HUES64 (cell line): Measurements from ENCODE around the gene ABTB1.

Experiments used
- H3K27ac ChIP-seq: 2 replicates; pipeline ENCODE4 v1.7.0; 2013; ENCODE audit warnings: low read depth, low read length, inconsistent platforms
- H3K27me3 ChIP-seq: 2 replicates; pipeline ENCODE4 v1.6.1; 2013; ENCODE audit warnings: mild to moderate bottlenecking, low read length; ENCODE audit not compliant: insufficient read depth
- H3K36me3 ChIP-seq: 2 replicates; pipeline ENCODE4 v1.6.1; 2013; ENCODE audit warnings: mild to moderate bottlenecking, low read length; ENCODE audit not compliant: insufficient read depth
- H3K4me1 ChIP-seq: 2 replicates; pipeline ENCODE4 v1.6.1; 2013; ENCODE audit warnings: mild to moderate bottlenecking, low read length, moderate library complexity; ENCODE audit not compliant: insufficient read depth
- H3K4me3 ChIP-seq: 2 replicates; pipeline ENCODE4 v1.5.1; 2013; ENCODE audit warnings: mild to moderate bottlenecking, low read length, moderate library complexity
- H3K9ac ChIP-seq: 2 replicates; pipeline ENCODE4 v1.6.1; 2013; ENCODE audit warnings: mild to moderate bottlenecking, low read depth, low read length
- H3K9me3 ChIP-seq: 2 replicates; pipeline ENCODE4 v1.6.1; 2013; ENCODE audit warnings: low read depth, low read length; ENCODE audit not compliant: insufficient read depth
- WGBS: fragments of 150-250, 120-280 bp; methylation state at CpG from one replicate; pipeline ENCODE4 v1.1.7; 2013; ENCODE audit warnings: missing lambda C conversion rate; 5-methylcytosine and 5-hydroxymethylcytosine counted together

Gene ABTB1

DNA sequence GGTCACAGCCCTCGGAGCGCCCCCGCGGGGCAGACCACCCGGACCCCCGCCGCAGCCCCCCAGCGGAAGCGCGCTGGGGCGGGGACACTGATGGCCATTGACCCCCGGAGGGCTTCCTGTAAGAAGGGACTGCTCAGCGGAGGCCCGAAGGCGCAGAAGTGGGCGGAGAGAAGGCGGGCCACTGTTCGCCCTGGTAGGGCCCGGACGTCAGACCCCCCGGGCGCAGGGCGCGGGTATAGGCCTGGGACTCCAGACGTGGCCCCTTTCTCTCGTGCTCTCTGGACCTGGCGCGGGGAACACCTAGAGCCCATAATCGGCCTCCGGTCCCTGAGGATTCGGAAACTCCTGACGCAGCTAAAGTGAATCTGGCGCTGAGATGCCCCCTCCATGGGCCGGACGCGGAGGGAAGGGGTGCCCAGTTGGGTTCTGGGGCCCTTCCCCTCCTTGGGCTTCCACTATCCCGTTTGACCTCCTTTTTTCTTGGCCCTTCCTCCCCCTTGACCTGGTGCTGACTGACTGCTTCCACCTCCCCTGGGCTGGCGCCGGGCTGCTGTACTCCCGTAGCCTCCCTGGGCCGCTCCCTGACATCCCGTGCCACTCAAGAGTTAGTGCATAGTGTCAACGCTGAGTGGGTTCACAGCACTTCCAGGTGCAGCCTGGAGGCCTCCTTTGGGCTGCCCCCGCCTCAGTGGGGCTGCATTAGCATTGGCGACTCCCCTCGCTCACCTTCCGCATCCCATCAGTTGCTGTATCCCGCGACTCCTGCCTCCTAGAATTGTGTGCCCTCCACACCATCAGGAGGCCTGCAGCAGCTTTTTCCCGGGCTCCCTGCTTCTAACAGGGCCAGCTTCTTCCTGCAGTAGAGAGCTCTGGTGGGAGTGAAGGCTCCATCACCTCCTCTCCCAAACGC, 694 bp downstream of the ABTB1 start:
- Histone ChIP-seq H3K27me3 (peaks cover 16% of the 10 kb centered on the region; the same call in 1 of the 2 replicates), H3K4me3 (peak overlapping the region; percentile 83), H3K9me3 (no peaks in the 10 kb centered on the region), H3K36me3 (no peaks in the 10 kb centered on the region), H3K27ac (0 out of 2 replicates have a peak overlapping the region, but pooled peaks have one; percentile 26), H3K9ac (peak overlapping the region; percentile 40; the same call in 1 of the 2 replicates), H3K4me1 (no peaks in the 10 kb centered on the region; the same call in 1 of the 2 replicates)
- 9% methylated on average over 51 of the region's 51 CpGs for WGBS

DNA sequence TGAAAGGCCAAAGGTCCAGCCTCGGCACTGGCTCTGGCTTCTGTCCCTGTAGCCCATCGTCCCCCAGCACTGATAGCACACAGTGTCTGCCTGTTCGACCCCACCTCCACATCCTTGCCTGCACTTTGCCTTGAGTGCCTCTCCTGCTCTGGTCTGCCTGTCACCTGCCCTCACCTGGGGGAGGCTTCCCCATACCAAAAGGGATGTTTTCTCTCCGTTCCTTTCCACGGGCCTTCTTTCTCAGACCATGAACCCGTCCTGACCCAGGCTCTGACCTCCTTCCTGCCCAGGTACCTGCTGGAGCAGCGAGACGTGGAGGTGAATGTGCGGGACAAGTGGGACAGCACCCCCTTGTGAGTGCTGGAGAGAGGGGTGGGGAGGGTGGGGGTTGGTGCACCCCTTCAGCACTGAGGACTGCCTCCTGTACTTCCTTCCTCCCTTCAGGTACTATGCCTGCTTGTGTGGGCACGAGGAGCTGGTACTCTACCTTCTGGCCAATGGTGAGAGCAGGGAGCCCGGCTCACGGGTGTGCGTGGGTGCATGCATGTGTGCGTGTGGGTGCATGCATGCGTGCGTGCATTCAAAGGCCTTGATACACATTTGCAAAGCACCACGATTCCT, 1.5 kb downstream of the ABTB1 start:
- Histone ChIP-seq H3K27me3 (peaks cover 16% of the 10 kb centered on the region; the same call in 1 of the 2 replicates), H3K9ac (no peak overlapping the region), H3K4me3 (peak overlapping the region; percentile 83; the same call in 1 of the 2 replicates), H3K4me1 (no peaks in the 10 kb centered on the region; the same call in 1 of the 2 replicates), H3K9me3 (no peaks in the 10 kb centered on the region), H3K36me3 (no peaks in the 10 kb centered on the region), H3K27ac (no peak overlapping the region)
- WGBS: 88% methylated on average over 17 of the region's 17 CpGs

DNA sequence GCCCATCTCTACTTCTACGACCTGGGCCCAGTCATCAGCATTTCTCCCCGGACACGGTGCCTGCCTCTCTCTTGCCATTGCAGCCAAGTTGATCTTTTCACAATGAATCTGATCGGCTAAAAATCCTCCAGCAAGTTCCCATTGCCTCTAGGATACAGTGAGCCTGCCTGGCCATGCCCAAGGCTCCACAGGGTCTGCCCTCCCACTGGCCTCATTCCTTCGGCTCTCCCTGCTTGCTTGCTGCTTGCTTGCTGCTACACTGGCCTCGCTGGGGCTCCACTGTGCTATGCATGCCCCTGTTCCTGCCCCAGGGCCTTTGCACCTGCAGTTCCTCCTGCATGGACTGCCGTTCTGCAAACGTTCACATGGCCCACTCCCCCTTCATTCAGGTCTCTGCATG, 2.0 kb downstream of the ABTB1 start:
- 90% methylated on average over 8 of the region's 8 CpGs for WGBS
- no peak overlapping the region for H3K9ac ChIP-seq
- H3K4me3 ChIP-seq: no peak overlapping the region
- H3K27me3 ChIP-seq: peaks cover 16% of the 10 kb centered on the region; the same call in 1 of the 2 replicates
- no peaks in the 10 kb centered on the region for H3K9me3 ChIP-seq
- no peaks in the 10 kb centered on the region; the same call in 1 of the 2 replicates for H3K4me1 ChIP-seq
- no peaks in the 10 kb centered on the region for H3K36me3 ChIP-seq
- no peak overlapping the region for H3K27ac ChIP-seq

- Histone ChIP-seq H3K36me3 (no peaks in the 10 kb centered on the region), H3K4me3 (no peak overlapping the region), H3K4me1 (no peaks in the 10 kb centered on the region; the same call in 1 of the 2 replicates), H3K9me3 (no peaks in the 10 kb centered on the region), H3K27ac (no peak overlapping the region), H3K9ac (no peak overlapping the region), H3K27me3 (peaks cover 16% of the 10 kb centered on the region; the same call in 1 of the 2 replicates)
- 92% methylated on average over 29 of the region's 29 CpGs for WGBS
These were observed 3.1 kb downstream of the ABTB1 start for GRCh38 chr3:127675651-127676391.

- Histone ChIP-seq H3K36me3 (no peaks in the 10 kb centered on the region), H3K9ac (no peak overlapping the region), H3K4me3 (no peak overlapping the region), H3K27me3 (peaks cover 16% of the 10 kb centered on the region; the same call in 1 of the 2 replicates), H3K27ac (no peak overlapping the region), H3K9me3 (no peaks in the 10 kb centered on the region), H3K4me1 (no peaks in the 10 kb centered on the region; the same call in 1 of the 2 replicates)
- WGBS: 91% methylated on average over 4 of the region's 4 CpGs
These were observed 3.7 kb downstream of the ABTB1 start for GRCh38 chr3:127676456-127676855.

DNA sequence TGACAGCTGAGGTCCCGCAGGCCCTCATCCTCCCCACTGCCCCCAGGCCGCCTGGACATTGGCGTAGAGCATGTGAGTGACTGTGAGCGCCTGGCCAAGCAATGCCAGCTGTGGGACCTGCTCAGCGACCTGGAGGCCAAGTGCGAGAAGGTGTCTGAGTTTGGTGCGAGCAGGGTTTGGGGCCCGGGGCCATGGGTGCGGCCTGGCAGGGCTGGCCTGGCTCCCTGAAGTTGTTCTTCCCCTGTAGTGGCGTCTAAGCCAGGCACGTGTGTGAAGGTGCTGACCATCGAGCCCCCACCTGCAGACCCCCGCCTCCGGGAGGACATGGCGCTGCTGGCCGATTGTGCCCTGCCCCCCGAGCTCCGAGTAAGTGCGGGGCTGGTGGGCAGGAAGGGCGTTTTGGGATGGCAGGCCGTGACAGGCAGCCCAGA, 4.2 kb downstream of the ABTB1 start:
- 96% methylated on average over 21 of the region's 21 CpGs for WGBS
- peaks cover 11% of the 10 kb centered on the region; the same call in 1 of the 2 replicates for H3K27me3 ChIP-seq
- no peak overlapping the region for H3K4me3 ChIP-seq
- H3K4me1 ChIP-seq: no peaks in the 10 kb centered on the region; the same call in 1 of the 2 replicates
- no peak overlapping the region for H3K27ac ChIP-seq
- no peak overlapping the region for H3K9ac ChIP-seq
- no peaks in the 10 kb centered on the region for H3K36me3 ChIP-seq
- no peaks in the 10 kb centered on the region for H3K9me3 ChIP-seq

- peaks cover 9% of the 10 kb centered on the region; the same call in 1 of the 2 replicates for H3K27me3 ChIP-seq
- H3K4me1 ChIP-seq: peaks cover 2% of the 10 kb centered on the region; the same call in 1 of the 2 replicates
- H3K9me3 ChIP-seq: no peaks in the 10 kb centered on the region
- no peak overlapping the region for H3K9ac ChIP-seq
- no peaks in the 10 kb centered on the region for H3K36me3 ChIP-seq
- H3K27ac ChIP-seq: no peak overlapping the region
- WGBS: 91% methylated on average over 17 of the region's 17 CpGs
- no peak overlapping the region for H3K4me3 ChIP-seq
These were observed 5.0 kb downstream of the ABTB1 start for GRCh38 chr3:127677541-127678314.

DNA sequence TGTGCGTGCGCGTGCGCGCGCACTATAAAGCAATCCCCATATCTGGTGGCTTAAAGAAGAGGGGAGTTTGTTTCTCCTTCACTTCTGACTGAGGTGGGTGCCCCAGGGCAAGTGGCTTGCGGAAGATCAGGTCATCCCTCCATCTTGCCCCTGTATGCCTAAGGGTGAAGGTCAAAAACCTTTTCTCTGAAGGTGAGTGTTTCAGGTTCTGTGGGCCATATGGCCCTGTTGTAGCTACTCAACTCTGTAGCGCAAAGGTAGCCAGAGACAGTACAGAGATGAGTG, 5.5 kb downstream of the ABTB1 start:
- WGBS: 96% methylated on average over 8 of the region's 8 CpGs
- H3K9me3 ChIP-seq: no peaks in the 10 kb centered on the region
- peaks cover 9% of the 10 kb centered on the region; the same call in 1 of the 2 replicates for H3K27me3 ChIP-seq

GRCh38 chr3:127678611-127679533, 6.1 kb downstream of the ABTB1 start:
- H3K4me3 ChIP-seq: no peak overlapping the region
- no peaks in the 10 kb centered on the region for H3K36me3 ChIP-seq
- no peak overlapping the region for H3K27ac ChIP-seq
- peaks cover 4% of the 10 kb centered on the region; the same call in 1 of the 2 replicates for H3K27me3 ChIP-seq
- WGBS: 88% methylated on average over 12 of the region's 12 CpGs
- peaks cover 3% of the 10 kb centered on the region; the same call in 1 of the 2 replicates for H3K4me1 ChIP-seq
- H3K9me3 ChIP-seq: no peaks in the 10 kb centered on the region
- H3K9ac ChIP-seq: no peak overlapping the region

More for the DNA sequence above, 5.5 kb downstream of the ABTB1 start:
- H3K9ac ChIP-seq: no peak overlapping the region
- no peaks in the 10 kb centered on the region for H3K36me3 ChIP-seq
- H3K4me1 ChIP-seq: peaks cover 3% of the 10 kb centered on the region; the same call in 1 of the 2 replicates
- H3K4me3 ChIP-seq: no peak overlapping the region
- H3K27ac ChIP-seq: no peak overlapping the region
